ENCODE measurements around the gene CIBAR2. TPM values are rescaled to one million over a fixed set of nuclear protein-coding genes. Genes with fewer than 3 reads are reported as not detected.

The CIBAR2 gene
- total RNA-seq, 1 donor from 2014 or later = not detected

- Mint-ChIP-seq H3K27me3 (ENCODE audit: low read depth) (no peaks in the 10 kb centered on the region), H3K27ac (ENCODE audit: unreplicated experiment) (no peak overlapping the region), H3K4me3 (ENCODE audit: unreplicated experiment) (no peak overlapping the region), H3K36me3 (ENCODE audit: low read depth) (peaks cover 6% of the 10 kb centered on the region), H3K9me3 (ENCODE audit: low read depth) (no peaks in the 10 kb centered on the region), H3K4me1 (ENCODE audit: low read depth) (peaks cover 11% of the 10 kb centered on the region)
- DNase-seq (ENCODE audit: low spot score) = no peak
- TF ChIP-seq, protein P1, sequence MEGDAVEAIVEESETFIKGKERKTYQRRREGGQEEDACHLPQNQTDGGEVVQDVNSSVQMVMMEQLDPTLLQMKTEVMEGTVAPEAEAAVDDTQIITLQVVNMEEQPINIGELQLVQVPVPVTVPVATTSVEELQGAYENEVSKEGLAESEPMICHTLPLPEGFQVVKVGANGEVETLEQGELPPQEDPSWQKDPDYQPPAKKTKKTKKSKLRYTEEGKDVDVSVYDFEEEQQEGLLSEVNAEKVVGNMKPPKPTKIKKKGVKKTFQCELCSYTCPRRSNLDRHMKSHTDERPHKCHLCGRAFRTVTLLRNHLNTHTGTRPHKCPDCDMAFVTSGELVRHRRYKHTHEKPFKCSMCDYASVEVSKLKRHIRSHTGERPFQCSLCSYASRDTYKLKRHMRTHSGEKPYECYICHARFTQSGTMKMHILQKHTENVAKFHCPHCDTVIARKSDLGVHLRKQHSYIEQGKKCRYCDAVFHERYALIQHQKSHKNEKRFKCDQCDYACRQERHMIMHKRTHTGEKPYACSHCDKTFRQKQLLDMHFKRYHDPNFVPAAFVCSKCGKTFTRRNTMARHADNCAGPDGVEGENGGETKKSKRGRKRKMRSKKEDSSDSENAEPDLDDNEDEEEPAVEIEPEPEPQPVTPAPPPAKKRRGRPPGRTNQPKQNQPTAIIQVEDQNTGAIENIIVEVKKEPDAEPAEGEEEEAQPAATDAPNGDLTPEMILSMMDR (IDR thresholded peaks at IDR 0.05) = no peak
Measured at GRCh38 chr16:85064186-85064585, 48.1 kb downstream of the CIBAR2 start.

DNA sequence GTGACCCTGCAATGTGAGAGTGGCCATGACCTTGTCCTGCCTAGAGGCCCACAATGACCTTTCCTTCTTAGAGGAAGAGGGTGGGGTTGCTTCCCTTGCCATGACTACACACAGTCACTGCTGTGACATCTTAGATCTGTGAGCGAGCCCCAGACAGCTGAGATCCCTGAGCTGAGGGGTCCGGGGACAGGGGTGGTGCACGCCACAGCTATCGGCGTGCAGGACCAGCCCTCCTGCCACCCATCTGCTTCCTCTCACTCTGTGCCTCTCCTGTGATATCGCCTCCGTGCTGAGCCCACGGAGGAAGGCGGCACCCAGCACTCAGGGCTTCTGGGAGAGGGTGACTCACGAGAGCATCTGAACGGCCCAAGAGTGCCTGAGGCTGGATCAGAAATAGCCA lies 49.4 kb downstream of the CIBAR2 start:
- TF ChIP-seq, protein P1 (IDR thresholded peaks at IDR 0.05) = no peak
- no peak overlapping the region for H3K4me3 Mint-ChIP-seq (ENCODE audit: unreplicated experiment)
- peaks cover 5% of the 10 kb centered on the region for H3K36me3 Mint-ChIP-seq (ENCODE audit: low read depth)
- no peak for DNase-seq (ENCODE audit: low spot score)
- H3K4me1 Mint-ChIP-seq (ENCODE audit: low read depth) = peaks cover 11% of the 10 kb centered on the region
- H3K9me3 Mint-ChIP-seq (ENCODE audit: low read depth) = no peaks in the 10 kb centered on the region
- no peaks in the 10 kb centered on the region for H3K27me3 Mint-ChIP-seq (ENCODE audit: low read depth)
- no peak overlapping the region for H3K27ac Mint-ChIP-seq (ENCODE audit: unreplicated experiment)

- Mint-ChIP-seq H3K4me1 (ENCODE audit: low read depth) (peaks cover 11% of the 10 kb centered on the region), H3K9me3 (ENCODE audit: low read depth) (no peaks in the 10 kb centered on the region), H3K36me3 (ENCODE audit: low read depth) (peaks cover 5% of the 10 kb centered on the region), H3K27ac (ENCODE audit: unreplicated experiment) (no peak overlapping the region), H3K4me3 (ENCODE audit: unreplicated experiment) (no peak overlapping the region), H3K27me3 (ENCODE audit: low read depth) (no peaks in the 10 kb centered on the region)
- TF ChIP-seq, protein P1 (IDR thresholded peaks at IDR 0.05) = no peak
- DNase-seq (ENCODE audit: low spot score) = no peak
Measured at GRCh38 chr16:85062323-85062722, 49.9 kb downstream of the CIBAR2 start.

DNA sequence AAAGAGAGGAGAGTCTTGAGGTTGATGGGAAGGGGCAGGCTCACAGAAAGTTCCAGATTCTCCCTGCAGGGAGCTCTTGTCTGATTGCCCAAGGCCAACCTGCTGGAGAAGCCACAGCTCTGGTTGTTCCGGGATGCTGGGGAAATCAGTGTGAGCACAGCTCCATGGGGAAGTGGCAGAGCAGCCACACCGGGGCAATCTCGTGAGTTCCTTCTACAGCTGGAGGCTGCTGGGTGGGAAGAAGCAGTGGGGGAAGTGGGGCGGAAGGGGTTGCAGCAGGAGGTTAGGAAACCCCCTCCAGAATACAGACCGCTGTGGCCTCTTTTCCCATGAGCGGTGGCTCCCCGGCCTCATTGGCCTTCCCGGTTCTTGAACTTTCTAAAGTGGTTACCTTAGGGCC lies 50.7 kb downstream of the CIBAR2 start:
- TF ChIP-seq, protein P1 (IDR thresholded peaks at IDR 0.05) = no peak
- Mint-ChIP-seq H3K4me1 (ENCODE audit: low read depth) (peaks cover 11% of the 10 kb centered on the region), H3K36me3 (ENCODE audit: low read depth) (peaks cover 5% of the 10 kb centered on the region), H3K27me3 (ENCODE audit: low read depth) (no peaks in the 10 kb centered on the region), H3K4me3 (ENCODE audit: unreplicated experiment) (no peak overlapping the region), H3K27ac (ENCODE audit: unreplicated experiment) (no peak overlapping the region), H3K9me3 (ENCODE audit: low read depth) (no peaks in the 10 kb centered on the region)
- no peak for DNase-seq (ENCODE audit: low spot score)

- Mint-ChIP-seq H3K27ac (ENCODE audit: unreplicated experiment) (no peak overlapping the region), H3K4me1 (ENCODE audit: low read depth) (peaks cover 17% of the 10 kb centered on the region), H3K9me3 (ENCODE audit: low read depth) (no peaks in the 10 kb centered on the region), H3K27me3 (ENCODE audit: low read depth) (no peaks in the 10 kb centered on the region), H3K36me3 (ENCODE audit: low read depth) (no peaks in the 10 kb centered on the region), H3K4me3 (ENCODE audit: unreplicated experiment) (no peak overlapping the region)
- no peak for DNase-seq (ENCODE audit: low spot score)
- TF ChIP-seq, protein P1 (IDR thresholded peaks at IDR 0.05) = no peak
Measured at GRCh38 chr16:85058909-85059308, 53.4 kb downstream of the CIBAR2 start.
